CD4-positive, alpha-beta T cell treated with Interleukin-4 for 4 hours (primary cell): ENCODE measurements around the gene SHROOM3.

ENCODE experiments used
- DNase-seq: peaks from one replicate; pipeline ENCODE4 v3.0.0-alpha.2; 2020

The SHROOM3 gene

DNA sequence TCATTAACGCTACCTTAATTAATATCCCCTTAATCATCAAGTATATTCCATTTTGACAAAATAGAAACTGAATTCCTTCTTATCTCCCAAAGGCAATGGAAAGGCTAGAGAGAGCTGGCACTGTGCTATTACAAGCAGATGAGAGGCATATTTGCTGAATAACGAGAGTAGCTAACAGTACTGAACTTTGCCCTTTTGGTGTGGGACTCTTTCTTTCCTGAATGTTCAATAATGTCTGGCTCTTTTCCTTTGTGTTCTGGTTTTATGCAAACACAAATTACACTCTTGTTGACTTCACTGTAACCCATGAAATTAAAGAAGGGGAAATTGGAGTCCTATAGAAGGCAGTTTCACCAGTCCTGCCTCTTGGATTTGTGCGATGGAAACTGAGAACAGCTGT, 63.5 kb downstream of the SHROOM3 start:
- DNase-seq = no peak

GRCh38 chr4:76499461-76499860, 64.4 kb downstream of the SHROOM3 start:
- DNase-seq = no peak

DNA sequence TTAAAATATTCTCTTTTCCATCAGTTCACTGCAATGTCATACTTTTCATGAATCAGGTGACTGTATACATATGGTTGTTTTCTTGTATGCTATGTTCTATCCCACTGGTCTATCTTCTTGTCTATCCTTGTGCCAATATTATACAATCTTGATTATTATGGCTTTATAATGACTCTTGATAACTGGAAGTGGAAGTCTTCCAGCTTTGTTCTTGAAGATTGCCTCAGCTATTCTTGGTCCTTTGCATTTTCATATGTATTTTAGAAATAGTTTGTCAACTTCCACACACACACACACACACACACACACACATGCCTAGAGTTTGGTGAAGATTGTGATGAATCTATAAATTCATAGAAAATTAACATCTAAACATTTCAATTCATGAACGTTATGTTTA, 67.9 kb downstream of the SHROOM3 start:
- no peak for DNase-seq

DNA sequence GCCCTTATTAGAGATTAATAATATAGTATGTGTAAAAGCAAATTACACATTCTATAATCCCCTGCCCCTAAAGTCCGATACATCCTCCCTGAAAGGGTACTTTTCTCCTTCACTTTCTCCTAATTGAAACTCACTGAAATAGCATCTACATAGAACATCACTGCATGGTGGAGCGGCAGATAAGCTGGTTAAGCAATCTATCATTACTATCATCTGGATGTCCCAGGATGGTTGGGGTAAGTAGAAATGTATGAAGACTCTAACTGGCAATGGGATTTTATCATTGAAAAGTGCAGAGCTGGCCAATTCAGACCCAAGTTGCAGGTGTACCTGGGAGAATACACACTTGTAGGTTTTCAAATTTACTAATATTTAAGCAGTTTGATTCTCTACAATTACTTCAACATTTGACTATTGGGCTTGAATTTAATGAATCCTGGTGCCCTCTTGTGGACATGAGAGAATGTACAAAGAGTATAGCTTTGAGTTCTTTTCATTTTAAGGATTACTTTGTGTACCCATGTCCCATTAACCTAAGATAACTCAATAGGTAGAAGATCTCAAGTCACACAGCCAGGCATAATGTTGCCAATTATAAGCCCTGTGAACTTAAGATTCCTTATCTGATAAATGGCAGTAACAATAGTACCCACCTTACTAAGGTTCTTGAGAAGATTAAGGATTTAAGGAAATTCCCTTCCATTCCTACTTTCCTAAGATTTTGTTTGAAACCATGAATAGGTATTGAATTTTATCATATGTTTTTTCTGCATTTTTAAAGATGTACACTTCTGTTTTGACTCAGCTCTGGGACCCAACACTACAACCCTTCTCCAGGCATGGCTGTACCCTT, 69.8 kb downstream of the SHROOM3 start:
- peak; percentile 45 for DNase-seq

GRCh38 chr4:76511947-76512346, 76.9 kb downstream of the SHROOM3 start:
- no peak for DNase-seq

DNA sequence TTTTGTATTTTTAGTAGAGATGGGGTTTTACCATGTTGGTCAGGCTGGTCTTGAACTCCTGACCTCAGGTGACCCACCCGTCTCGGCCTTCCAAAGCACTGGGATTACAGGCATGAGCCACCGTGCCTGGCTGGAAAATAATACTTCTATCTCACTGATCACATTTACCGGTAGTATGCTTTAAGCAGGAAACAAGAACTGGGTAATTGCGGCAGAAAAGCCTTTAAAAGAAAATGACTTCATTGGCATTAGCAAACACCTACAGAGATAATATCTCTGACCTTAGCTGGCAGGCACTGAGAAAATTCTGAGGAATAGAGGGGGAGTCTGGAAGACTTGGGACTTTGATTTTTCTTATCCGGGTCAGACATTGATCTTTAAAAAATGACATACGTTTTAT, 78.5 kb downstream of the SHROOM3 start:
- DNase-seq = no peak

DNA sequence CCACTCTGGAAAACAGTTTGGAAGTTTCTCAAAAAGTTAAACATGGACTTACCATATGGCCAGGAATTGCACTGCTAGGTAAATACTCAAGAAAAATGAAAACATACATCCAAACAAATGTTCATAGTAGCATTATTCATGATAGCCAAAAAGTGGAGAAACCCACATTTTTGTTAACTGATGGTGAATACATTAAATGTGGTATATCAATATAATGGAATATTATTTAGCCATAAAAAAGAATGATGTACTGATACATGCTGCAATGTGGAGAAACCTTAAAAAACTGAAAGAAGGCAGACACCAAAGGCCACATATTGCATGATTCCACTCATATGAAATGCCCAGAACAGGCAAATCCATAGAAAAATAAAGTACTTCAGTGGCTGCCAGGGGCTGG, 79.1 kb downstream of the SHROOM3 start:
- DNase-seq = no peak

- DNase-seq = no peak
Observed at GRCh38 chr4:76515975-76516843, 81.2 kb downstream of the SHROOM3 start.

DNA sequence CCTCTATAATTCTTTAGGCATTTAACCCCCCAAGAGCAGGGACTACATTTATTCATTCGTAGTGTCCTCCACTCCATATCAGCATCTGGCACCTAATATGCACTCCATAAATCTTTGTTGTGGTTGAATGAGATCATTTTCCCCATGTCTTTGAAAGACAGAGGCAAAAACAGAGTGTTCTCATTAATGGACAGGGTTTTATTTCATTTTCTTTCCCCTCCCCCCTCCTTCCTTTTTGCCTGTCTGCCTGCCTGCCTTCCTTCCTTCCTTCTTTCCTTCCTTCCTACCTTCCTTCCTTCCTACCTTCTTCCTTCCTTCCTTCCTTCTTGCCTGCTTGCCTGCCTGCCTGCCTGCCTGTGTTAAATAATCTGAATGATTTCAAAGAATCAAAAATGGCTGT, 83.2 kb downstream of the SHROOM3 start:
- DNase-seq = no peak

DNA sequence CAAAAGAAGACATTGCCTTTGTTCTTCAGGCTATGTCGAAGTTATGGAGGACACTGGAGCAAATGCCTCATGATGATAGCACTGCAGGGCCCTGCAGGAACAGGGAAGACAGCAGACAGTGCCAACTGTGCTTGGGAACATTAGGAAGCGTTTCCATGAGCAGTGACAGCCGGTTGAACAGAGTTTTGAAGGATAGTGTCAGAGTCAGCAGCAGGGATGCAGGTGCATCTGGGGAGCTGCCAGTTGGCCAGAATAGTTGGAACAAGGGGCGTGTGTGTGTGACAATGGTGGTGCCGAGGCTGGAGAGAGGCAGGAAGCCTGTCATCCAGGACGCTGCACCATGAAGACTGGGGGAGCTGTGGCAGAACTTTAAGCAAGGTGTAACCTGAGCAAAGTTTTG, 88.6 kb downstream of the SHROOM3 start:
- no peak for DNase-seq

DNA sequence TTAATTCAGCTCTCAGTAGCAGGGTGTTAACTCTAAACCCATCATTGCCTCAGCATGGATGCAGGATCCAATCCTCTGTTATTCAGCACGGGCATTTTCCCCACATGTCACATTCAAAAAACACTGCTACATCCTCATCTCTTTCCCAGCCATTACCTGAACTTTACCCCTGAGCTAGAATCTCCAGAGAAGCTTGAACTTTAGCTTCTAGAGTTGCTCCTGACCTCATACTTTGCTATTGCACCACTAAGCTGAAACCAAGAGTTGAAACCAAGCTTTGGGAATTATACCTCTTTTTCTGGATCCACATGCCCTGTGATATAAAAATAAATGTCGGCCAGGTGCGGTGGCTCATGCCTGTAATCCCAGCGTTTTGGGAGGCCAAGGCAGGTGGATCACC, 90.7 kb downstream of the SHROOM3 start:
- DNase-seq = no peak

GRCh38 chr4:76526585-76526990, 91.6 kb downstream of the SHROOM3 start:
- no peak for DNase-seq

DNA sequence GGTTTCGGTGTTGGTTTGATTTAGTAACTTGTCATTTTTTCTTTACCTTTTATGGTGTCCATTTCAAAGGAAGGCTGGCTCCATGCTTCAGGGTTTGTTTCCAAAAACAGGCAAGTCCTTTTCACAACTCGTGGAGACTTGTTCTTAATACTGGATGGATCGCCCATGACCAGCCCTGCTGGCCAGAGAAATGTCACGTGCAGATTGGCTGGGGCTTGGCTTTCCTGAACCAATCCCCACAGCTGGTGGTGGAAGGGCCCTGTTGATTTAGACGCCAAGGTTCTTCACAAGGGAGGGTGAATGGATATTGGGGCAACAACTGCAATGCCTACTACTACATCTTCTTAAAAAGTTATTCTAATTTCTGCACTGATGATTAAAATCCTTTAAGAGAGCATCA, 92.6 kb downstream of the SHROOM3 start:
- no peak for DNase-seq

GRCh38 chr4:76531597-76531996, 96.6 kb downstream of the SHROOM3 start:
- no peak for DNase-seq

- no peak for DNase-seq
Observed at GRCh38 chr4:76532805-76533204, 97.8 kb downstream of the SHROOM3 start.

- no peak for DNase-seq
Observed at GRCh38 chr4:76533314-76533713, 98.3 kb downstream of the SHROOM3 start.

DNA sequence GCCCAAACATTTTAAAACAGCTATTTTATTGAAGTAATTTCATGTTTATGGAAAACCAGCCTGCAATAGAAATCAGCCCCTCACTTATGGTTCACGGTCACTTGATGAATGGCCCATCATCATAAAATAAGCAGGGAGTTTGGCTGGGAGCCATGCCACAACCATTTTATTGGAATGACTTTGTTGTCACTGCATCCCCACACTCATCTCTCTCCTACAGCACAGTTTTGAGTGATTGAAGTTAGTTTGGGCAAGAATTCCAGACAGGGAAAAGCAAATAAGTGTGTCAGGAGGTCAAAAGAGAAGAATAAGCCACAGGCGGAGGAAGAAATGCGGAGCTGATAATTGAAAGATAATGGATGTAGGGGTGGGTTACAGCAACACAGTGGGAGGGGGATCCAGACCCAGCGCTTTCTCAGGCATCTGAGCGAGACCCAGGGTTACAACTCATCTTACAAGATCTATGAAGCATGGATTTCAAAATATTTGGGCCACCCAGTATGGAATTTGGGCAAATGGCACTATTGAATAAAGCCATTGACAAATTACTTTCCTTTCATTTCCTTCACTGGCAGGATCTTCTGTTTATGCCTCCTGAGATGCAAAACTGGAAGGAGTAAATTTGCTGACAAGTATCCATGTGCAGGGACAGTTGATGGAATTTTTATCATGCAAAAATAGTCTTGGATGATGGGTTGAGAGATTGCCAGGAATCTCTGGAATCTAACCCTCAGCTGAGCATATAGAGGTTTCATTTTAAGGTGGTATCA, 100.8 kb downstream of the SHROOM3 start:
- no peak for DNase-seq

DNA sequence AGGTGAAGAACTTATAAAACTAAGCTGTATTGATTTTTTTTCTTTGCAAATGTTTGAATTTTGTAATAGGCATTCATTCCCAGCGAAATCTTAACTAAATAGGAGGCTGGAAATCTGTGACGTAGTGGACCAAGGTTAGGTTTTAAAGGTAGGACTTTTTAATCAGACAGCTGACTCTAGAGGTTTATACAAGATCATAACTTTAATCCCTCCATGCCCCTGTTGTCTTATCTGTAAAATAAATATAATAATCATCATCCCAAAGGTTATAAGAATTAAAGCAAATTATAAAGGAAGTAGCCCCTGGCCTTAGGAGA, 101.3 kb downstream of the SHROOM3 start:
- no peak for DNase-seq

- DNase-seq = no peak
Observed at GRCh38 chr4:76538296-76538695, 103.3 kb downstream of the SHROOM3 start.

DNA sequence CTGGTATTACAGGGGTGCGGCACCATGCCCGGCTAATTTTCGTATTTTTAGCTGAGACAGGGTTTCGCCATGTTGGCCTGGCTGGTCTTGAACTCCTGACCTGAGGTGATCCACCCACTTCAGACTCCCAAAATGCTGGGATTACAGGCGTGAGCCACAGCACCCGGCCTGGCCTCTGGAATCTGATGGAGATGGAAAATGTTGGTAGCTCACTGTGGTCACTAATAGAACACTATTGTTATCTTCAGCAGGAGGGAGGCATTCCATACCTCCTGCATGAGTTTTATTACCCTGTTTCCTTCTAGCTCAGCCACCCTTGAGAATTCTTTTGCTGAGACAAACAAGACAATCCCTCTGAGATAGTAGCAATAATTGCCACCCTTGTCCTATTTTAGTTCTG, 105.0 kb downstream of the SHROOM3 start:
- no peak for DNase-seq

DNA sequence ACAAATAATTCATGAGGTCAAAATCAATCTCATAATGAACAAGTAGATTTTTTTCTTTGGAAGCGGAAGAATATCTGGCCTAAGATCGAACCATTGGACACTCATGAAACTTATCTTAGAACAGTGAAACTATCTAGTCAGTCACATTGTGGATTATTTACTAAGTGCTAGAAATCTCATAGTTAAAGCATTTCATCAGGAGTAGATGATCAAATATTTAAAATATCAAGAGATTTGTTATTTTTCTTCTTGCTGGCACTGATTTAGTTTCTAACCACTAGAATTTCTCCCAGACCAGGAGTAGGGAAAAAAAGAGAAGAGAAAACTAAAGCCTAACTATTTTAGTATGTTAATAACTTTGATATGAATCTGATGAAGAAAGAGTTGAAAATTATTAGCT, 105.5 kb downstream of the SHROOM3 start:
- no peak for DNase-seq

GRCh38 chr4:76543378-76543777, 108.3 kb downstream of the SHROOM3 start:
- DNase-seq = no peak

GRCh38 chr4:76544725-76545124, 109.7 kb downstream of the SHROOM3 start:
- no peak for DNase-seq
